NB4 (cell line): ENCODE data around the gene RGS3.

Experiments used
- DNase-seq: peaks from one replicate; pipeline ENCODE4 v3.0.0; 2010; ENCODE audit warnings: low read depth
- H3K4me3 ChIP-seq: one replicate; pipeline ENCODE4 v1.5.1; 2011; ENCODE audit warnings: mild to moderate bottlenecking, low read depth, low read length, moderate library complexity
- CTCF ChIP-seq: IDR thresholded peaks from one replicate; pipeline ENCODE4 v1.5.1; 2012; ENCODE audit warnings: low read depth, low read length
- MAX ChIP-seq: IDR thresholded peaks from 2 replicates; pipeline ENCODE4 v1.6.1; 2011; ENCODE audit warnings: low read depth, low read length
- MYC ChIP-seq: IDR thresholded peaks from 2 replicates; pipeline ENCODE4 v1.6.1; 2011; ENCODE audit warnings: low read depth, low read length
- POLR2A ChIP-seq: IDR thresholded peaks from 2 replicates; pipeline ENCODE4 v1.6.1; 2011; ENCODE audit warnings: mild to moderate bottlenecking; ENCODE audit not compliant: insufficient read length; ENCODE audit errors: extremely low read depth

The RGS3 gene

GRCh38 chr9:113475031-113475430 lies 11.5 kb downstream of the RGS3 start:
- no peak overlapping the region for H3K4me3 ChIP-seq
- TF ChIP-seq MAX (no peak), MYC (no peak), POLR2A (no peak), CTCF (no peak)
- no peak for DNase-seq

- no peak overlapping the region for H3K4me3 ChIP-seq
- no peak for TF ChIP-seq POLR2A
- DNase-seq = no peak
These were observed 12.5 kb downstream of the RGS3 start for GRCh38 chr9:113475992-113476391.

- no peak for DNase-seq
- no peak for TF ChIP-seq MYC
- no peak for TF ChIP-seq POLR2A
- no peak for TF ChIP-seq CTCF
- no peak for TF ChIP-seq MAX
- no peak overlapping the region for H3K4me3 ChIP-seq
These were observed 13.0 kb downstream of the RGS3 start for GRCh38 chr9:113476511-113476916.

- no peak for DNase-seq
- no peak overlapping the region for H3K4me3 ChIP-seq
- no peak for TF ChIP-seq MYC
These were observed 13.5 kb downstream of the RGS3 start for GRCh38 chr9:113477058-113477457.

- no peak overlapping the region for H3K4me3 ChIP-seq
- DNase-seq = no peak
- TF ChIP-seq CTCF (no peak), MAX (no peak), MYC (no peak), POLR2A (no peak)
These were observed 14.1 kb downstream of the RGS3 start for GRCh38 chr9:113477661-113478060.

GRCh38 chr9:113479174-113479621 lies 15.7 kb downstream of the RGS3 start:
- peak; percentile 15 for DNase-seq
- no peak overlapping the region for H3K4me3 ChIP-seq
- TF ChIP-seq CTCF = no peak

GRCh38 chr9:113480612-113481011 lies 17.1 kb downstream of the RGS3 start:
- TF ChIP-seq MAX (no peak), POLR2A (no peak), MYC (no peak), CTCF (no peak)
- H3K4me3 ChIP-seq = no peak overlapping the region
- no peak for DNase-seq
